KMS-11 (cell line): ENCODE data around the gene HSF4.

Source experiments
- H2AFZ ChIP-seq: fragments of 200-600 bp; sonication (generic); 2 replicates; pipeline ENCODE4 v1.6.1; 2016; ENCODE audit warnings: antibody characterized with exemption, mixed run types, low read depth
- H3K27ac ChIP-seq: fragments of 200-600 bp; sonication (generic); 2 replicates; pipeline ENCODE4 v1.6.1; 2016; ENCODE audit warnings: mild to moderate bottlenecking, mixed run types
- H3K27me3 ChIP-seq: fragments of 200-600 bp; sonication (generic); 2 replicates; pipeline ENCODE4 v1.6.1; 2017; ENCODE audit warnings: mild to moderate bottlenecking, low read depth, mixed run types, moderate library complexity; ENCODE audit not compliant: insufficient read depth
- H3K36me3 ChIP-seq: fragments of 200-600 bp; sonication (generic); 2 replicates; pipeline ENCODE4 v1.6.1; 2017; ENCODE audit warnings: mild to moderate bottlenecking, mixed run types; ENCODE audit not compliant: insufficient read depth
- H3K4me1 ChIP-seq: fragments of 200-600 bp; sonication (generic); 2 replicates; pipeline ENCODE4 v1.6.1; 2016; ENCODE audit warnings: mild to moderate bottlenecking, low read depth, mixed run types; ENCODE audit not compliant: poor library complexity, severe bottlenecking
- H3K4me2 ChIP-seq: fragments of 200-600 bp; sonication (generic); 2 replicates; pipeline ENCODE4 v1.7.0; 2016; ENCODE audit warnings: mild to moderate bottlenecking, mixed run types
- H3K4me3 ChIP-seq: fragments of 200-600 bp; sonication (generic); IDR thresholded peaks from 2 replicates; pipeline ENCODE4 v1.6.1; 2017; ENCODE audit warnings: low read depth, low read length, mixed read lengths; ENCODE audit not compliant: insufficient read depth
- H3K79me2 ChIP-seq: fragments of 200-600 bp; sonication (generic); 2 replicates; pipeline ENCODE4 v1.6.1; 2016; ENCODE audit warnings: low read depth, mixed run types; ENCODE audit not compliant: insufficient read depth
- H3K9ac ChIP-seq: fragments of 200-600 bp; sonication (generic); 2 replicates; pipeline ENCODE4 v1.6.1; 2016; ENCODE audit warnings: mild to moderate bottlenecking, mixed run types
- H4K20me1 ChIP-seq: fragments of 200-600 bp; sonication (generic); 2 replicates; pipeline ENCODE4 v1.6.1; 2016; ENCODE audit warnings: mild to moderate bottlenecking, mixed run types; ENCODE audit not compliant: insufficient read depth
- TF ChIP-seq, protein P1 (sequence below): fragments of 200-600 bp; sonication (generic); conservative IDR thresholded peaks from 2 replicates; pipeline ENCODE4 v1.6.1; 2017; ENCODE audit warnings: low read depth, mild to moderate bottlenecking, antibody characterized with exemption, low read length, moderate library complexity, mixed read lengths

Gene HSF4

GRCh38 chr16:67199808-67200198, 35.3 kb downstream of the HSF4 start:
- no peaks in the 10 kb centered on the region; the same call in 1 of the 2 replicates for H3K36me3 ChIP-seq
- H2AFZ ChIP-seq, result no peak overlapping the region
- no peaks in the 10 kb centered on the region for H4K20me1 ChIP-seq
- H3K79me2 ChIP-seq, result no peaks in the 10 kb centered on the region
- H3K4me2 ChIP-seq, result no peak overlapping the region
- no peak overlapping the region for H3K27ac ChIP-seq
- no peak overlapping the region for H3K4me3 ChIP-seq
- H3K27me3 ChIP-seq, result no peaks in the 10 kb centered on the region
- H3K4me1 ChIP-seq, result no peaks in the 10 kb centered on the region
- TF ChIP-seq, protein P1, sequence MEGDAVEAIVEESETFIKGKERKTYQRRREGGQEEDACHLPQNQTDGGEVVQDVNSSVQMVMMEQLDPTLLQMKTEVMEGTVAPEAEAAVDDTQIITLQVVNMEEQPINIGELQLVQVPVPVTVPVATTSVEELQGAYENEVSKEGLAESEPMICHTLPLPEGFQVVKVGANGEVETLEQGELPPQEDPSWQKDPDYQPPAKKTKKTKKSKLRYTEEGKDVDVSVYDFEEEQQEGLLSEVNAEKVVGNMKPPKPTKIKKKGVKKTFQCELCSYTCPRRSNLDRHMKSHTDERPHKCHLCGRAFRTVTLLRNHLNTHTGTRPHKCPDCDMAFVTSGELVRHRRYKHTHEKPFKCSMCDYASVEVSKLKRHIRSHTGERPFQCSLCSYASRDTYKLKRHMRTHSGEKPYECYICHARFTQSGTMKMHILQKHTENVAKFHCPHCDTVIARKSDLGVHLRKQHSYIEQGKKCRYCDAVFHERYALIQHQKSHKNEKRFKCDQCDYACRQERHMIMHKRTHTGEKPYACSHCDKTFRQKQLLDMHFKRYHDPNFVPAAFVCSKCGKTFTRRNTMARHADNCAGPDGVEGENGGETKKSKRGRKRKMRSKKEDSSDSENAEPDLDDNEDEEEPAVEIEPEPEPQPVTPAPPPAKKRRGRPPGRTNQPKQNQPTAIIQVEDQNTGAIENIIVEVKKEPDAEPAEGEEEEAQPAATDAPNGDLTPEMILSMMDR, result no peak
- no peak overlapping the region for H3K9ac ChIP-seq

GRCh38 chr16:67200491-67200890, 35.9 kb downstream of the HSF4 start:
- Histone ChIP-seq H3K36me3 (no peaks in the 10 kb centered on the region; the same call in 1 of the 2 replicates), H3K27me3 (no peaks in the 10 kb centered on the region), H3K4me1 (no peaks in the 10 kb centered on the region), H4K20me1 (no peaks in the 10 kb centered on the region), H3K9ac (no peak overlapping the region), H3K27ac (no peak overlapping the region), H3K4me2 (no peak overlapping the region), H2AFZ (no peak overlapping the region), H3K79me2 (no peaks in the 10 kb centered on the region), H3K4me3 (no peak overlapping the region)
- TF ChIP-seq, protein P1, result no peak

DNA sequence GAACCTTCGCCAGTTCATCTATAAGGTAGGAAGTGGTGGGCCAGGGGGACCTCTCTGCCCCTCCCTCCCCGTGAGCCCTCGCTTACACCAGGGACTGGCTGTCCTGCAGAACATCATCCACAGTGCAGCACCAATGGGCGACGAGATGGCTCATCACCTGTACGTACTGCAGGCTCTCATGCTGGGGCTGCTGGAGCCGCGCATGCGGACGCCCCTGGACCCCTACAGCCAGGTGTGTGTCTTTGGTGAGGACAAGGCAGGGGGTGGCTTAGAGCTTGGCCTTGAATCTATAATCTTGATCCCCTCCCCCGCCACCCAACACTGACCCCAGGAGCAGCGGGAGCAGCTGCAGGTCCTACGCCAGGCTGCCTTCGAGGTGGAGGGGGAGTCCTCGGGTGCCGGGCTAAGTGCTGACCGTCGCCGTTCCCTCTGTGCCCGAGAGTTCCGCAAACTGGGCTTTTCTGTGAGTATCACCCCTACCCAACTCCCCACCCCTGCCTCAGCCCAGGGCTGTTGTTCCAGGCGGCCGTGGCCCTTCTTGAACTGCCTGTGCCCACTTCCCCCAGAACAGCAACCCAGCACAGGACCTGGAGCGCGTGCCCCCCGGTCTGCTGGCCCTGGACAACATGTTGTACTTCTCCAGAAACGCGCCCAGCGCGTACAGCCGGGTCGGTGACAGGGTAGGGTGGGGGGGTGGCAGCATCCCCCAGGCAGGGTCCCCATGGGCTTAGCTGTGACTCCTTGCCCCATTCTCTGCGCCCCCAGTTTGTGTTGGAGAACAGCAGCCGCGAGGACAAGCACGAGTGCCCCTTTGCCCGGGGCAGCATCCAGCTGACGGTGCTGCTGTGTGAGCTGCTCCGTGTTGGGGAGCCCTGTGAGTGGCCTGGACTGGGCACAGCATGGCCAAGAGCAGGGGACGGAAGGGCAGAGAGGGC, 37.1 kb downstream of the HSF4 start:
- no peaks in the 10 kb centered on the region for H3K4me1 ChIP-seq
- no peaks in the 10 kb centered on the region for H4K20me1 ChIP-seq
- no peak overlapping the region for H3K27ac ChIP-seq
- H3K36me3 ChIP-seq, result no peaks in the 10 kb centered on the region; the same call in 1 of the 2 replicates
- H3K4me3 ChIP-seq, result no peak overlapping the region
- H3K79me2 ChIP-seq, result no peaks in the 10 kb centered on the region
- no peak overlapping the region for H3K9ac ChIP-seq
- H2AFZ ChIP-seq, result no peak overlapping the region
- TF ChIP-seq, protein P1, result no peak
- H3K4me2 ChIP-seq, result no peak overlapping the region
- H3K27me3 ChIP-seq, result no peaks in the 10 kb centered on the region

DNA sequence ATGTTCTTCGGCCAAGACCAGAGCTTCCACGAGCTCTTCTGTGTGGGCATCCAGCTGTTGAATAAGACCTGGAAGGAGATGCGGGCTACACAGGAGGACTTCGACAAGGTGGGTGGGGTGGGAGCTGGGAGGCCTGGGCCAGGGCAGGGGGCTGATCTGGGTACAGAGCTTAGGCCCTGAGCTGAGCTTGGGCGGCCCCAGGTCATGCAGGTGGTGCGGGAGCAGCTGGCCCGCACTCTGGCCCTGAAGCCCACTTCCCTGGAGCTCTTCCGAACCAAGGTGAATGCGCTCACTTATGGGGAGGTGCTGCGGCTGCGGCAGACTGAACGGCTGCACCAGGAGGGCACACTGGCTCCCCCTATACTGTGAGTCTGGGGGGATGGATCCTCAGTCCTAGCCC, 37.9 kb downstream of the HSF4 start:
- H3K27ac ChIP-seq, result no peak overlapping the region
- no peak overlapping the region for H3K9ac ChIP-seq
- no peaks in the 10 kb centered on the region for H4K20me1 ChIP-seq
- H3K4me3 ChIP-seq, result no peak overlapping the region
- no peaks in the 10 kb centered on the region for H3K79me2 ChIP-seq
- H3K36me3 ChIP-seq, result no peaks in the 10 kb centered on the region
- no peaks in the 10 kb centered on the region for H3K4me1 ChIP-seq
- TF ChIP-seq, protein P1, result no peak
- H3K4me2 ChIP-seq, result no peak overlapping the region
- no peak overlapping the region for H2AFZ ChIP-seq
- H3K27me3 ChIP-seq, result no peaks in the 10 kb centered on the region
